H9 (cell line): ENCODE results near the gene STAU1. TPM values are rescaled to one million over a fixed set of nuclear protein-coding genes. Genes with fewer than 3 reads are reported as not detected.

Experiments used
- DNase-seq: peaks from one replicate; pipeline ENCODE4 v3.0.0-alpha.2; 2017
- H2AFZ ChIP-seq: one replicate; pipeline ENCODE4 v1.6.1; 2013; ENCODE audit warnings: mild to moderate bottlenecking, low read length, control low read depth, moderate library complexity
- H2AK5ac ChIP-seq: 2 replicates; pipeline ENCODE4 v1.6.1; 2013; ENCODE audit warnings: low read length, control low read depth, mixed read lengths; ENCODE audit not compliant: insufficient read length
- H2BK120ac ChIP-seq: one replicate; pipeline ENCODE4 v1.6.1; 2013; ENCODE audit warnings: low read depth, mild to moderate bottlenecking, low read length, control low read depth, inconsistent platforms; ENCODE audit not compliant: poor library complexity, severe bottlenecking
- H2BK12ac ChIP-seq: 2 replicates; pipeline ENCODE4 v1.6.1; 2013; ENCODE audit warnings: low read length, control low read depth, mixed read lengths, low read depth; ENCODE audit not compliant: insufficient read length
- H2BK15ac ChIP-seq: 2 replicates; pipeline ENCODE4 v1.6.1; 2013; ENCODE audit warnings: low read depth, low read length, control low read depth
- H2BK20ac ChIP-seq: one replicate; pipeline ENCODE4 v1.6.1; 2013; ENCODE audit warnings: low read depth, mild to moderate bottlenecking, low read length, control low read depth, inconsistent platforms; ENCODE audit not compliant: poor library complexity, severe bottlenecking
- H2BK5ac ChIP-seq: 2 replicates; pipeline ENCODE4 v1.6.1; 2013; ENCODE audit warnings: low read length, control low read depth, mixed read lengths; ENCODE audit not compliant: insufficient read length
- H3K14ac ChIP-seq: 2 replicates; pipeline ENCODE4 v1.6.1; 2013; ENCODE audit warnings: low read length, control low read depth; ENCODE audit not compliant: insufficient read depth
- H3K18ac ChIP-seq: 2 replicates; pipeline ENCODE4 v1.6.1; 2013; ENCODE audit warnings: low read depth, mild to moderate bottlenecking, mixed read lengths, low read length, control low read depth; ENCODE audit not compliant: insufficient read length
- H3K23ac ChIP-seq: 2 replicates; pipeline ENCODE4 v1.6.1; 2013; ENCODE audit warnings: low read length, control low read depth, mixed read lengths, low read depth; ENCODE audit not compliant: insufficient read length
- H3K23me2 ChIP-seq: 2 replicates; pipeline ENCODE4 v1.6.1; 2013; ENCODE audit warnings: low read depth, mild to moderate bottlenecking, mixed read lengths, low read length, control low read depth; ENCODE audit not compliant: insufficient read length, poor library complexity, severe bottlenecking
- H3K27ac ChIP-seq: 2 replicates; pipeline ENCODE4 v1.5.1; 2013; ENCODE audit warnings: low read length, control low read depth, mixed read lengths, low read depth; ENCODE audit not compliant: insufficient read length
- H3K27me3 ChIP-seq: 2 replicates; pipeline ENCODE4 v1.6.1; 2013; ENCODE audit warnings: low read length, control low read depth, inconsistent platforms; ENCODE audit not compliant: insufficient read depth
- H3K4ac ChIP-seq: 2 replicates; pipeline ENCODE4 v1.6.1; 2013; ENCODE audit warnings: low read depth, mild to moderate bottlenecking, control low read depth, inconsistent platforms, low read length, moderate library complexity
- H3K4me1 ChIP-seq: 2 replicates; pipeline ENCODE4 v1.6.1; 2013; ENCODE audit warnings: low read length, control low read depth, inconsistent platforms; ENCODE audit not compliant: insufficient read depth
- H3K4me2 ChIP-seq: 2 replicates; pipeline ENCODE4 v1.6.1; 2013; ENCODE audit warnings: low read length, control low read depth, mixed read lengths; ENCODE audit not compliant: insufficient read length, insufficient read depth
- H3K56ac ChIP-seq: 2 replicates; pipeline ENCODE4 v1.6.1; 2013; ENCODE audit warnings: low read depth, mild to moderate bottlenecking, mixed read lengths, low read length, control low read depth; ENCODE audit not compliant: insufficient read length
- H3K79me1 ChIP-seq: 2 replicates; pipeline ENCODE4 v1.6.1; 2013; ENCODE audit warnings: low read depth, mild to moderate bottlenecking, moderate library complexity, low read length, control low read depth, inconsistent platforms; ENCODE audit not compliant: insufficient read depth, poor library complexity, severe bottlenecking
- H3K79me2 ChIP-seq: 2 replicates; pipeline ENCODE4 v1.6.1; 2013; ENCODE audit warnings: low read length, control low read depth, inconsistent platforms; ENCODE audit not compliant: insufficient read depth
- H3K9ac ChIP-seq: 2 replicates; pipeline ENCODE4 v1.6.1; 2013; ENCODE audit warnings: low read length, control low read depth, mixed read lengths; ENCODE audit not compliant: insufficient read length; ENCODE audit errors: extremely low read depth
- H3K9me3 ChIP-seq: one replicate; pipeline ENCODE4 v1.6.1; 2013; ENCODE audit warnings: low read depth, low read length, inconsistent platforms; ENCODE audit not compliant: control insufficient read depth
- H3T11ph ChIP-seq: one replicate; pipeline ENCODE4 v1.6.1; 2013; ENCODE audit warnings: mild to moderate bottlenecking, low read length, control low read depth, inconsistent platforms
- H4K20me1 ChIP-seq: one replicate; pipeline ENCODE4 v1.6.1; 2013; ENCODE audit not compliant: control insufficient read depth, insufficient read length, insufficient read depth
- H4K5ac ChIP-seq: 2 replicates; pipeline ENCODE4 v1.6.1; 2013; ENCODE audit warnings: low read depth, mild to moderate bottlenecking, mixed read lengths, low read length, control low read depth; ENCODE audit not compliant: insufficient read length
- H4K8ac ChIP-seq: replicated peaks from 2 replicates; pipeline ENCODE4 v1.6.1; 2013; ENCODE audit warnings: low read length, control low read depth, mixed read lengths, low read depth; ENCODE audit not compliant: insufficient read length
- H4K91ac ChIP-seq: 2 replicates; pipeline ENCODE4 v1.6.1; 2013; ENCODE audit warnings: low read depth, mild to moderate bottlenecking, moderate library complexity, mixed read lengths, low read length, control low read depth; ENCODE audit not compliant: insufficient read length
- H3K27ac Mint-ChIP-seq, 3 experiments: 2 replicates in 2 of 3; 3 replicates in 1 of 3; pipeline ENCODE4 v1.8.0; 2020 to 2021; ENCODE audit warnings: mixed read lengths in 3 of 3, mild to moderate bottlenecking in 1 of 3, moderate library complexity in 1 of 3
- H3K27me3 Mint-ChIP-seq: 2 replicates; pipeline ENCODE4 v1.8.0; 2021; ENCODE audit warnings: low read depth, mild to moderate bottlenecking, moderate library complexity, mixed read lengths
- H3K36me3 Mint-ChIP-seq, 3 experiments: 2 replicates in 2 of 3; 3 replicates in 1 of 3; pipeline ENCODE4 v1.8.0; 2020 to 2021; ENCODE audit warnings: low read depth in 3 of 3, mixed read lengths in 3 of 3; ENCODE audit not compliant: insufficient read depth in 1 of 3
- H3K4me1 Mint-ChIP-seq, 2 experiments: 2 replicates each; pipeline ENCODE4 v1.8.0; 2020; ENCODE audit warnings: mixed read lengths in 2 of 2
- H3K4me3 Mint-ChIP-seq, 2 experiments: 2 replicates in 1 of 2; 3 replicates in 1 of 2; pipeline ENCODE4 v1.8.0; 2020 to 2021; ENCODE audit warnings: mild to moderate bottlenecking in 2 of 2, mixed read lengths in 2 of 2, moderate library complexity in 1 of 2
- H3K9me3 Mint-ChIP-seq, 2 experiments: 2 replicates in 1 of 2; 3 replicates in 1 of 2; pipeline ENCODE4 v1.8.0; 2020; ENCODE audit warnings: mild to moderate bottlenecking in 2 of 2, mixed read lengths in 2 of 2, moderate library complexity in 1 of 2
- WGBS: extraction: QIAGEN DNeasy Blood & Tissue Kit; methylation state at CpG from one replicate; pipeline ENCODE4 v1.1.7; 2013; ENCODE audit warnings: missing lambda C conversion rate, low lambda C conversion rate, mixed read lengths; ENCODE audit not compliant: insufficient read length; ENCODE audit errors: extremely low coverage; 5-methylcytosine and 5-hydroxymethylcytosine counted together
- total RNA-seq: library from RNA; stranded (reverse); gene quantifications from 2 replicates; pipeline ENCODE4 v1.2.1, GENCODE V29; 2021
- TF ChIP-seq, protein P1 (sequence below): fragments of 200-600 bp; sonication (generic); conservative IDR thresholded peaks from 3 replicates; pipeline ENCODE4 v1.8.0; 2021; ENCODE audit warnings: antibody characterized with exemption, mild to moderate bottlenecking

Gene STAU1
- total RNA-seq, 1 experiment from 2014 or later, result 106 TPM

DNA sequence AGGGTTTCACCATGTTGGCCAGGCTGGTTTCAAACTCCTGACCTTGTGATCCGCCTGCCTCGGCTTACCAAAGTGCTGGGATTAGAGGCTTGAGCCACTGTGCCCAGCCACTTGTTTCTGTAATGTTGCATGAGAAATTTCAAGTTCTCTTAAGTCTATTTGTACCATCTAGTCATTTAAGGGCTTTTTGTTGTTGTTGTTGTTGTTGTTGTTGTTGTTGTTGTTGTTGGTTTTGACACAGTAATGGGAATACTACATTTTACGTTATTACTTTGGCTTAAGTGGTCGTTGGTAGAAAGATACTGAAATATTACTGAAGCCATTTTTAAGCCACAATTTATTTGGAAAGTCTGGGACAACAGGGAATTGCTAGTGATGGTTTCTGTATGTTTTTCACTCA lies 90.0 kb downstream of the STAU1 start:
- no peak overlapping the region for H3K9ac ChIP-seq
- no peak overlapping the region for H2BK5ac ChIP-seq
- H4K8ac ChIP-seq, result no peak overlapping the region
- no peak overlapping the region for H4K91ac ChIP-seq
- no peak for DNase-seq
- WGBS, result no CpG with 5 or more reads among the region's 4 CpGs
- peaks cover 3% of the 10 kb centered on the region for H3K79me1 ChIP-seq
- Mint-ChIP-seq H3K27me3 (no peaks in the 10 kb centered on the region; the same call in 1 of the 2 replicates), H3K9me3 (no peaks in the 10 kb centered on the region), H3K4me3 (no peak overlapping the region), H3K36me3 (peaks cover 64 to 88% (median 87%) of the 10 kb centered on the region in 3 experiments; a peak in 6 of 7 replicates), H3K4me1 (no peaks in the 10 kb centered on the region), H3K27ac (peak overlapping the region in 1 of 3 experiments; percentile 15; a peak in 1 of 7 replicates)
- no peak overlapping the region for H3K4ac ChIP-seq
- TF ChIP-seq, protein P1, sequence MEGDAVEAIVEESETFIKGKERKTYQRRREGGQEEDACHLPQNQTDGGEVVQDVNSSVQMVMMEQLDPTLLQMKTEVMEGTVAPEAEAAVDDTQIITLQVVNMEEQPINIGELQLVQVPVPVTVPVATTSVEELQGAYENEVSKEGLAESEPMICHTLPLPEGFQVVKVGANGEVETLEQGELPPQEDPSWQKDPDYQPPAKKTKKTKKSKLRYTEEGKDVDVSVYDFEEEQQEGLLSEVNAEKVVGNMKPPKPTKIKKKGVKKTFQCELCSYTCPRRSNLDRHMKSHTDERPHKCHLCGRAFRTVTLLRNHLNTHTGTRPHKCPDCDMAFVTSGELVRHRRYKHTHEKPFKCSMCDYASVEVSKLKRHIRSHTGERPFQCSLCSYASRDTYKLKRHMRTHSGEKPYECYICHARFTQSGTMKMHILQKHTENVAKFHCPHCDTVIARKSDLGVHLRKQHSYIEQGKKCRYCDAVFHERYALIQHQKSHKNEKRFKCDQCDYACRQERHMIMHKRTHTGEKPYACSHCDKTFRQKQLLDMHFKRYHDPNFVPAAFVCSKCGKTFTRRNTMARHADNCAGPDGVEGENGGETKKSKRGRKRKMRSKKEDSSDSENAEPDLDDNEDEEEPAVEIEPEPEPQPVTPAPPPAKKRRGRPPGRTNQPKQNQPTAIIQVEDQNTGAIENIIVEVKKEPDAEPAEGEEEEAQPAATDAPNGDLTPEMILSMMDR, result no peak
- H3K4me2 ChIP-seq, result no peak overlapping the region
- H2BK20ac ChIP-seq, result no peak overlapping the region
- H2AK5ac ChIP-seq, result no peak overlapping the region
- H3K79me2 ChIP-seq, result no peaks in the 10 kb centered on the region; the same call in 1 of the 2 replicates
- no peak overlapping the region for H3K14ac ChIP-seq
- H4K20me1 ChIP-seq, result no peaks in the 10 kb centered on the region
- no peak overlapping the region for H3K18ac ChIP-seq
- H4K5ac ChIP-seq, result no peak overlapping the region
- no peaks in the 10 kb centered on the region for H3K9me3 ChIP-seq
- no peaks in the 10 kb centered on the region for H3K4me1 ChIP-seq
- no peaks in the 10 kb centered on the region for H3K23me2 ChIP-seq
- H2BK120ac ChIP-seq, result no peak overlapping the region
- H2AFZ ChIP-seq, result no peak overlapping the region
- H3K27ac ChIP-seq, result no peak overlapping the region
- no peak overlapping the region for H3K56ac ChIP-seq
- H3K27me3 ChIP-seq, result no peaks in the 10 kb centered on the region
- no peak overlapping the region for H2BK15ac ChIP-seq
- no peak overlapping the region for H3T11ph ChIP-seq
- no peak overlapping the region for H2BK12ac ChIP-seq
- H3K23ac ChIP-seq, result no peak overlapping the region
